PC-9 (cell line): ENCODE results near the gene DAGLB. TPM values are rescaled to one million over a fixed set of nuclear protein-coding genes. Genes with fewer than 3 reads are reported as not detected.

Experiments used
- BruUV-seq: library from RNA; stranded (reverse); fragments of 400-500 nt; replicated peaks from 2 replicates; lab custom pipeline; 2021; lab: Mats Ljungman, UMichigan
- CTCF ChIA-PET: fragments of 300-600 bp; sonication (Branson Sonifier 250); formaldehyde crosslinking; loops from one replicate; lab custom pipeline; 2022; ENCODE audit warnings: antibody characterized with exemption; lab: Charles Lee
- POLR2A ChIA-PET: fragments of 300-600 bp; sonication (Branson Sonifier 250); formaldehyde crosslinking; loops from one replicate; lab custom pipeline; 2022; ENCODE audit warnings: antibody characterized with exemption; ENCODE audit not compliant: unreplicated experiment; lab: Charles Lee
- DNase-seq, 2 experiments: peaks; one replicate each; pipeline versions ENCODE4 v3.0.0 to v3.0.0-alpha.2; 2015 to 2022; ENCODE audit warnings: mixed read lengths in 1 of 2
- H2AFZ ChIP-seq: fragments of 200-600 bp; sonication (generic); 2 replicates; pipeline ENCODE4 v1.8.1; 2017; ENCODE audit warnings: antibody characterized with exemption
- H3F3A ChIP-seq: fragments of 200-600 bp; sonication (generic); 2 replicates; pipeline ENCODE4 v1.8.1; 2017; ENCODE audit warnings: antibody characterized with exemption, mild to moderate bottlenecking, low read depth; ENCODE audit not compliant: insufficient read depth
- H3K27ac ChIP-seq: fragments of 200-600 bp; sonication (generic); 2 replicates; pipeline ENCODE4 v1.6.1; 2016; ENCODE audit warnings: mixed run types
- H3K27me3 ChIP-seq: fragments of 200-600 bp; sonication (generic); 2 replicates; pipeline ENCODE4 v1.6.1; 2016; ENCODE audit warnings: low read depth, mixed run types; ENCODE audit not compliant: insufficient read depth
- H3K36me3 ChIP-seq: fragments of 200-600 bp; sonication (generic); 2 replicates; pipeline ENCODE4 v1.6.1; 2016; ENCODE audit warnings: low read depth, mixed run types
- H3K4me1 ChIP-seq: fragments of 200-600 bp; sonication (generic); replicated peaks from 2 replicates; pipeline ENCODE4 v1.6.1; 2016; ENCODE audit warnings: mixed run types; ENCODE audit not compliant: insufficient read depth
- H3K4me2 ChIP-seq: fragments of 200-600 bp; sonication (generic); 2 replicates; pipeline ENCODE4 v1.6.1; 2017; ENCODE audit warnings: mixed run types
- H3K4me3 ChIP-seq: fragments of 200-600 bp; sonication (generic); 2 replicates; pipeline ENCODE4 v1.6.1; 2016; ENCODE audit warnings: mixed run types
- H3K79me2 ChIP-seq: fragments of 200-600 bp; sonication (generic); 2 replicates; pipeline ENCODE4 v1.6.1; 2017; ENCODE audit warnings: low read depth, mixed run types
- H3K9me2 ChIP-seq: fragments of 200-600 bp; sonication (generic); 2 replicates; pipeline ENCODE4 v1.8.1; 2017; ENCODE audit warnings: mild to moderate bottlenecking; ENCODE audit not compliant: insufficient read depth
- H3K9me3 ChIP-seq: fragments of 200-600 bp; sonication (generic); 2 replicates; pipeline ENCODE4 v1.8.1; 2016; ENCODE audit warnings: low read depth; ENCODE audit not compliant: insufficient read depth
- H4K20me1 ChIP-seq: fragments of 200-600 bp; sonication (generic); 2 replicates; pipeline ENCODE4 v1.8.1; 2017; ENCODE audit not compliant: insufficient read depth
- EZH2 ChIP-seq: fragments of 200-600 bp; sonication (generic); IDR thresholded peaks from 2 replicates; pipeline ENCODE4 v1.8.0; 2017; ENCODE audit warnings: antibody characterized with exemption, low read depth
- intact Hi-C: fragments of 100-400 bp; cut with micrococcal nuclease; formaldehyde crosslinking; loops from one replicate; pipeline ENCODE4 v1.10.0; 2022; ENCODE audit not compliant: unreplicated experiment
- total RNA-seq: library from RNA; stranded (reverse); gene quantifications from 2 replicates; pipeline ENCODE4 v1.2.3, GENCODE V29; 2021
- TF ChIP-seq, protein P1 (sequence below): fragments of 200-600 bp; sonication (generic); conservative IDR thresholded peaks from 2 replicates; pipeline ENCODE4 v1.6.1; 2017; ENCODE audit warnings: mixed run types, antibody characterized with exemption, mild to moderate bottlenecking, moderate library complexity

DAGLB gene
- total RNA-seq, 1 experiment from 2014 or later = 46.7 TPM

GRCh38 chr7:6495597-6496262 is 48.0 kb upstream of the DAGLB start:
- ChIA-PET CTCF (interaction anchor here (0.7 kb wide), 1 partner anchor 1126 kb away, joined by 6 read pairs; no protein-coding TSS in a partner anchor), POLR2A (interaction anchor here (0.6 kb wide), 1 partner anchor 1434 kb away, joined by 5 read pairs; no protein-coding TSS in a partner anchor)
- Histone ChIP-seq H3K36me3 (no peaks in the 10 kb centered on the region), H3K79me2 (no peaks in the 10 kb centered on the region), H3K9me3 (no peaks in the 10 kb centered on the region), H3K9me2 (no peaks in the 10 kb centered on the region), H3K27me3 (no peaks in the 10 kb centered on the region), H3K4me3 (no peak overlapping the region), H3K27ac (no peak overlapping the region), H3F3A (no peaks in the 10 kb centered on the region; the same call in 1 of the 2 replicates), H2AFZ (no peak overlapping the region), H3K4me1 (no peaks in the 10 kb centered on the region), H3K4me2 (no peak overlapping the region), H4K20me1 (no peaks in the 10 kb centered on the region)
- BruUV-seq = no TSS peak
- no peak for DNase-seq
- intact Hi-C loops = no loop called here
- TF ChIP-seq, protein P1, sequence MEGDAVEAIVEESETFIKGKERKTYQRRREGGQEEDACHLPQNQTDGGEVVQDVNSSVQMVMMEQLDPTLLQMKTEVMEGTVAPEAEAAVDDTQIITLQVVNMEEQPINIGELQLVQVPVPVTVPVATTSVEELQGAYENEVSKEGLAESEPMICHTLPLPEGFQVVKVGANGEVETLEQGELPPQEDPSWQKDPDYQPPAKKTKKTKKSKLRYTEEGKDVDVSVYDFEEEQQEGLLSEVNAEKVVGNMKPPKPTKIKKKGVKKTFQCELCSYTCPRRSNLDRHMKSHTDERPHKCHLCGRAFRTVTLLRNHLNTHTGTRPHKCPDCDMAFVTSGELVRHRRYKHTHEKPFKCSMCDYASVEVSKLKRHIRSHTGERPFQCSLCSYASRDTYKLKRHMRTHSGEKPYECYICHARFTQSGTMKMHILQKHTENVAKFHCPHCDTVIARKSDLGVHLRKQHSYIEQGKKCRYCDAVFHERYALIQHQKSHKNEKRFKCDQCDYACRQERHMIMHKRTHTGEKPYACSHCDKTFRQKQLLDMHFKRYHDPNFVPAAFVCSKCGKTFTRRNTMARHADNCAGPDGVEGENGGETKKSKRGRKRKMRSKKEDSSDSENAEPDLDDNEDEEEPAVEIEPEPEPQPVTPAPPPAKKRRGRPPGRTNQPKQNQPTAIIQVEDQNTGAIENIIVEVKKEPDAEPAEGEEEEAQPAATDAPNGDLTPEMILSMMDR = no peak
- no peak for TF ChIP-seq EZH2

GRCh38 chr7:6494365-6494764 is 46.6 kb upstream of the DAGLB start:
- H3F3A ChIP-seq = no peaks in the 10 kb centered on the region; the same call in 1 of the 2 replicates
- no peak overlapping the region for H3K27ac ChIP-seq
- no peaks in the 10 kb centered on the region for H3K36me3 ChIP-seq
- H3K27me3 ChIP-seq = no peaks in the 10 kb centered on the region
- no peaks in the 10 kb centered on the region for H4K20me1 ChIP-seq
- no peak overlapping the region for H3K4me2 ChIP-seq
- H3K4me1 ChIP-seq = no peaks in the 10 kb centered on the region
- no peaks in the 10 kb centered on the region for H3K79me2 ChIP-seq
- 0 out of 2 replicates have a peak, but pooled peaks cover 5% of the 10 kb centered on the region for H3K9me3 ChIP-seq
- ChIA-PET POLR2A (no interaction called here), CTCF (no interaction called here)
- no peak overlapping the region for H3K4me3 ChIP-seq
- no peaks in the 10 kb centered on the region for H3K9me2 ChIP-seq
- TF ChIP-seq, protein P1 = no peak
- no peak for TF ChIP-seq EZH2
- intact Hi-C loops = no loop called here
- BruUV-seq = no TSS peak
- no peak for DNase-seq
- H2AFZ ChIP-seq = no peak overlapping the region

GRCh38 chr7:6491194-6491593 is 43.4 kb upstream of the DAGLB start:
- Histone ChIP-seq H3K9me2 (no peaks in the 10 kb centered on the region), H3K4me2 (no peak overlapping the region), H3K9me3 (0 out of 2 replicates have a peak, but pooled peaks cover 5% of the 10 kb centered on the region), H3K79me2 (no peaks in the 10 kb centered on the region), H3K36me3 (no peaks in the 10 kb centered on the region), H3F3A (no peaks in the 10 kb centered on the region; the same call in 1 of the 2 replicates), H2AFZ (no peak overlapping the region), H3K4me3 (no peak overlapping the region), H3K27ac (no peak overlapping the region), H3K4me1 (no peaks in the 10 kb centered on the region), H4K20me1 (no peaks in the 10 kb centered on the region), H3K27me3 (no peaks in the 10 kb centered on the region)
- POLR2A ChIA-PET = interaction anchor here (0.6 to 0.7 kb wide), 2 partner anchors 10 to 138 kb away, joined by 3 to 17 read pairs; no protein-coding TSS in a partner anchor
- DNase-seq = no peak
- CTCF ChIA-PET = no interaction called here
- TF ChIP-seq, protein P1 = no peak
- TF ChIP-seq EZH2 = no peak
- intact Hi-C loops = no loop called here
- BruUV-seq = no TSS peak
